ENCODE data around the gene TFAP2C. TPM values are rescaled to one million over a fixed set of nuclear protein-coding genes. Genes with fewer than 3 reads are reported as not detected.

The TFAP2C gene
- total RNA-seq, 4 donors from 2014 or later = 0.20 to 2.1 (median 0.96) TPM

- Histone ChIP-seq H3K36me3 (no peaks in the 10 kb centered on the region), H3K27me3 (no peaks in the 10 kb centered on the region), H3K9me3 (no peaks in the 10 kb centered on the region), H3K4me3 (no peak overlapping the region), H3K27ac (no peak overlapping the region), H3K4me1 (no peaks in the 10 kb centered on the region)
- DNase-seq (ENCODE audit: low spot score in 2 of 2) = no peak
- 86 to 94% methylated on average over 8 of the region's 8 CpGs for WGBS, 2 donors
- no peak for TF ChIP-seq EP300 (IDR thresholded peaks at IDR 0.05)
- TF ChIP-seq CTCF (IDR thresholded peaks at IDR 0.05) = no peak
- no peak for TF ChIP-seq POLR2A (IDR thresholded peaks at IDR 0.05)
Measured at GRCh38 chr20:56606174-56606945, 22.7 kb upstream of the TFAP2C start.

- Histone ChIP-seq H3K27ac (no peak overlapping the region), H3K27me3 (no peaks in the 10 kb centered on the region)
- no peak for DNase-seq (ENCODE audit: low spot score in 2 of 2)
Measured at GRCh38 chr20:56607061-56607704, 21.9 kb upstream of the TFAP2C start.

GRCh38 chr20:56608376-56608775, 20.7 kb upstream of the TFAP2C start:
- DNase-seq (ENCODE audit: low spot score in 2 of 2) = no peak
- TF ChIP-seq CTCF (IDR thresholded peaks at IDR 0.05) (no peak), POLR2A (IDR thresholded peaks at IDR 0.05) (no peak), EP300 (IDR thresholded peaks at IDR 0.05) (no peak)
- Histone ChIP-seq H3K4me1 (no peaks in the 10 kb centered on the region), H3K27me3 (no peaks in the 10 kb centered on the region), H3K4me3 (no peak overlapping the region), H3K27ac (no peak overlapping the region), H3K9me3 (no peaks in the 10 kb centered on the region), H3K36me3 (no peaks in the 10 kb centered on the region)
- WGBS, 2 donors = 90 to 95% methylated on average over 3 of the region's 3 CpGs

More at GRCh38 chr20:56607061-56607704, 21.9 kb upstream of the TFAP2C start:
- no peak for TF ChIP-seq POLR2A (IDR thresholded peaks at IDR 0.05)
- TF ChIP-seq CTCF (IDR thresholded peaks at IDR 0.05) = no peak
- TF ChIP-seq EP300 (IDR thresholded peaks at IDR 0.05) = no peak
- WGBS, 2 donors = 83 to 89% methylated on average over 11 of the region's 11 CpGs
- Histone ChIP-seq H3K4me1 (no peaks in the 10 kb centered on the region), H3K9me3 (no peaks in the 10 kb centered on the region), H3K36me3 (no peaks in the 10 kb centered on the region), H3K4me3 (no peak overlapping the region)

- no peak for DNase-seq (ENCODE audit: low spot score in 2 of 2)
- Histone ChIP-seq H3K4me1 (no peaks in the 10 kb centered on the region), H3K36me3 (no peaks in the 10 kb centered on the region), H3K27me3 (no peaks in the 10 kb centered on the region), H3K4me3 (no peak overlapping the region), H3K27ac (no peak overlapping the region), H3K9me3 (no peaks in the 10 kb centered on the region)
- TF ChIP-seq CTCF (IDR thresholded peaks at IDR 0.05) (no peak), EP300 (IDR thresholded peaks at IDR 0.05) (no peak), POLR2A (IDR thresholded peaks at IDR 0.05) (no peak)
- WGBS, 2 donors = 66 to 84% methylated on average over 3 of the region's 3 CpGs
Measured at GRCh38 chr20:56609321-56609720, 19.8 kb upstream of the TFAP2C start.

GRCh38 chr20:56610098-56610497, 19.0 kb upstream of the TFAP2C start:
- H3K9me3 ChIP-seq = no peaks in the 10 kb centered on the region
- WGBS, 2 donors = 75 to 81% methylated on average over 4 to 6 of the region's 6 CpGs
- no peak for TF ChIP-seq EP300 (IDR thresholded peaks at IDR 0.05)
- no peak for TF ChIP-seq POLR2A (IDR thresholded peaks at IDR 0.05)

More at GRCh38 chr20:56610098-56610497, 19.0 kb upstream of the TFAP2C start:
- Histone ChIP-seq H3K36me3 (no peaks in the 10 kb centered on the region), H3K27ac (no peak overlapping the region), H3K4me1 (no peaks in the 10 kb centered on the region), H3K4me3 (no peak overlapping the region), H3K27me3 (no peaks in the 10 kb centered on the region)
- no peak for DNase-seq (ENCODE audit: low spot score in 2 of 2)

Measured in tibial nerve (tissue), 4 donors.